ENCODE results near the gene ARAP1.

DNA sequence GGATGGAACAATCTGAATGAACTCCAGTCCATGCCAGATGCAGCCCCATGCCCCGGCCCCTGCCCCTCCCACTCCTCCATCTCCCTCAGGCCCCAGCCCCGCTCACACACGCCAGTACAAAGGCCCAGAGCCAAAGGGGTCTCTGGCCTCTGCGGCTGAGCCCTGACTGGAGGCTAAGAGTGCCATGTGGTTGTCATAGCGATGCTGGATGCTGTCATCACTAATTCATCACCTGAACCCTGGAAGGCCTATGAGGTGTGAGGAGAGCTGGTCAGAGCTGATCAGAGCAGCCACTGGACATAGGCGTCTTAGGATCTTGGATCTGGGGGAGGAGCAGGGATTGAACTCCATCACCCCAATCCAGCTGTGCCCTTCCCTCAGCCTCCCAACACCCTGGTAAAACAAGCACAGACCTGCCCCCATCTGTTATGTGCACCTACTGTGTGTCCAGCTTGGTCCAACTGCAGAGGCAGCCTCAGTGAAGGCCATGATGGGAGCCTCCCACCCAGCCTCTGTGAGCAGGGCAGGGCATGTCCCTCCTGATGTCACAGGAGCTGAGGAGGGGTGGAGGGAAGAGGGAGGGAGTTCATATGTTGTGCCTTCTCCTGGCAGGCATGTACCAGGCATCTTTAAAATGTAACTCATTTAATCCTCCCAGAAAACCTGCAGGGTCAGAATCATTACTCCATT lies 94.7 kb downstream of the ARAP1 start:
- no peak for TF ChIP-seq POLR2A (IDR thresholded peaks at IDR 0.05)
- TF ChIP-seq CTCF (IDR thresholded peaks at IDR 0.05), result no peak

All from Peyer's patch (tissue), 4 donors.